Activated CD8-positive, alpha-beta memory T cell treated with anti-CD3 and anti-CD28 coated beads for 24 hours (primary cell): ENCODE results near the gene DNAJC5.
"Not testable (repeated sequence)": the region's sequence is repeated elsewhere in the genome, so short reads cannot be mapped to it uniquely, and the experiment has no call there.

Experiments used
- DNase-seq: peaks from one replicate; pipeline ENCODE4 v3.0.0-alpha.2; 2020

DNAJC5 gene

DNA sequence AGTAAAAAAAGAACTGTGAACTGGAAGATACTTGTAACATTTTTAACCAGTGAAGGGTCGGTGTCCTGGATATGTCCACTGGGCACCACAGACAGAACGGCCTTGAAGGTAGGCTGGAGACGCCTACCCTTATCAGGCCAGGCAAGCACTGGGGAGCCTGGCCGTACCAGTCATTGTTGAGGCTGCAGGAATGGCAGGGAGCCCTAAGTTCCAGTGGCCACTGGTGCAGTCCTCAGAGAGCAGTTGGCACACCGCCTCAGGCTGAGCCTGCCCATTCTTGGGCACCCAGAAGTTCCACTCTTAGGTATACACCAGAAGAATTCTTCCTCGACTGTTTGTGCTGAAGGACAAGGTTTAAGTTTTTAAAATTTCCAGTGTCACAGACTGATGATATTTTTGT lies 20.5 kb downstream of the DNAJC5 start:
- DNase-seq: no peak

DNA sequence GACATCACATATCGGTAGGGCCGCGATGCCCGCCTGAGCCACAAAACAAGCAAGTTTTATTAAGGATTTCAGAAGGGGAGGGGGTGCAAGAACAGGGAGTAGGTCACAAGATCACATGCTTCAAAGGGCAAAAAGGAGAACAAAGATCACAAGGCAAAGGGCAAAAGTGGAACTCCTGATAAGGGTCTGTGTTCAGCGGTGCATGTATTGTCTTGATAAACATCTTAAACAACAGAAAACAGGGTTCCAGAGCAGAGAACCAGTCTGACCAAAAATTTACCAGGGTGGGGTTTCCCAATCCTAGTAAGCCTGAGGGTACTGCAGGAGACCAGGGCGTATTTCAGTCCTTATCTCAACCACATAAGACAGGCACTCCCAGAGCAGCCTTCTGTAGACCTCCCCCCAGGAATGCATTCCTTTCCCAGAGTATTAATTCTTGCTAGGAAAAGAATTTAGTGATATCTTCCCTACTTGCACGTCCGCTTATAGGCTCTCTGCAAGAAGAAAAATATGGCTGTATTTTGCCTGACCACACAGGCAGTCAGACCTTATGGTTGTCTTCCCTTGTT lies 21.5 kb downstream of the DNAJC5 start:
- DNase-seq: not testable (repeated sequence)

DNA sequence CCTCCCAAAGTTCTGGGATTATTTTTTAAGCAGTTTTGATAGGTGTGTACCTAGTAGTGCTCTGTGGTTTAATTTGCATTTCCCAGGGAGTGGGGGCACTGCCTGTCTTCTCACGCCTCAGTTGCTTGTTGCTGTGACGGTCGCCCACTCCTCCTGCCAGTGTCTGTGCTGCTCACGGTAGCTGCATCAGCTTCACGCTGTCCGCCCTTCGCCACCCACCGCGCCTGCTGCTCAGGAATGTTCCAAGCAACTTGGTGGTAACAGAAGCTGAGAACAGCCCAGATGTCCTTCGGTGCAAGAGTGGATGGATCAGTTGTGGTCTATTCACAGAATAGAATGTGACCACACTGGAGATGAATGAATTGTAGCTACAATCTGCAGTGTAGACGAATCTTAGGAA lies 22.9 kb downstream of the DNAJC5 start:
- no peak for DNase-seq

DNA sequence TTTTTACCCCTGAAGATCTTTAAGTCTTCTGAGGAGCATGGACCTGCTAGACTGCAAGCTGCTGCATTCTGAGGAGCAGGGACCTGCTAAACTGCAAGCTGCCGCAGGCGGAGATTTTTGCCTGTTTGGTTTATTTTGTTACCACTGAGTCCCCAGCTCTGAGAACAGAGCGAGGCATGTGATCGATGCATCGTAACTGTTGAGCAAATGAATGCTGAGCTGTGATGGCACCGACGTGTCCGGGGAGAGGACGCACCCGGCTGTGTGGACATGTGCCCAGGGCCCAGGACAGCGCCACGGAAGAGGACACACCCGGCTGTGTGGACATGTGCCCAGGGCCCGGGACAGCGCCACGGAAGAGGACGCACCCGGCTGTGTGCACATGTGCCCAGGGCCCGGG lies 24.2 kb downstream of the DNAJC5 start:
- no peak for DNase-seq

DNA sequence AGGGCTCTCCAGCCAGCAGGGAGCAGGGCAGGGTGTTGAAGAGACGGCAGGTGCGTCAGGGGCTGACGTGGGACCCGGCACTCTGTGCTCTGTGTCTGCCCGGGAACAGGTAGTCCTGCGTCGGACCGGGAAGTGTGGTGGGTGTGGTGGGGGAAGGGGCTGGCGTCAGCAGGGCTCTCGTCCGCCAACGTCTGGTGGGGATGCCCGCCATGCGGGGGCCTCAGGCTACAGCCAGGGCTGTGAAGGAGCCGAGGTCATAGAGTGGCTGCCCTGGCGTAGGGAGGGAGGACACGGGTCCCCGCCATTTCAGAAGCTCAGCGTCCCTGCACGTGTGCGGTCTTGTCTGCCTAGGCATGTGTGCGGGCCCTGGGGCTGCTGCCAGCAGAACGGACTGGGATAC lies 25.3 kb downstream of the DNAJC5 start:
- no peak for DNase-seq

DNA sequence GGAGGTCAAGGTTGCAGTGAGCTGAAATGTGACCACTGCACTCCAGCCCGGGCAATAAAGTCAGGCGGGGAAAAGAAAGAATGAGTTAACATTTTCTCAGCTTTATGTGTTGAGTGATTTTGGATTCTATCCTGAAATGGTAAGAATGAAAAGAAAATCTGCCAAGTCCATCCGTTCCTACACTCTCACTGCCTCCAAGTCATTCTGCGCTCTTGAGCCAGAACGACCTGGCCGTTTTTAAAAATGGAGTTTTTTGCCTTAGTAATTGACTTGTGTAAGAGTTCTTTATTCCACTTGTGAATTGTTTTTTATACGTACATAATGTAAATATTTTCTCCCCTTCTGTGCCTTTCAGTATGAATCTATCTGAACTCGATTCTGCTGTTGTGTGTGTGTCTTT lies 28.7 kb downstream of the DNAJC5 start:
- no peak for DNase-seq

DNA sequence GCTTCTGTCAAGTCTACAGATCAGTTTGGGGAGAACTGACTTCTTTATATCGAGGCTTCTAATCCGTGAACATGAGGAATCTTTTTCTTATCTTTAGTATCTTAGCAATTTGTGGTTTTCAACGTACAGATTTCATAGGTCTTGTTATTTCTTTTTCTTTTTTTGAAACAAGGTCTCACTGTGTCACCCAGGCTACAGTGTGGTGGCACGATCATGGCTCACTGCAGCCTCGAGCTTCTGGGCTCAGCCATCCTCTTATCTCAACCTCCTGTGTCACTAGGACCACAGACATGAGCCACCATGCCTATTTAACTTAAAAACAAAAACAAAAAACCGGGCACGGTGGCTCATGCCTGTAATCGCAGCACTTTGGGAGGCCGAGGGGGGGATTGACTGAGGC lies 29.3 kb downstream of the DNAJC5 start:
- no peak for DNase-seq

DNA sequence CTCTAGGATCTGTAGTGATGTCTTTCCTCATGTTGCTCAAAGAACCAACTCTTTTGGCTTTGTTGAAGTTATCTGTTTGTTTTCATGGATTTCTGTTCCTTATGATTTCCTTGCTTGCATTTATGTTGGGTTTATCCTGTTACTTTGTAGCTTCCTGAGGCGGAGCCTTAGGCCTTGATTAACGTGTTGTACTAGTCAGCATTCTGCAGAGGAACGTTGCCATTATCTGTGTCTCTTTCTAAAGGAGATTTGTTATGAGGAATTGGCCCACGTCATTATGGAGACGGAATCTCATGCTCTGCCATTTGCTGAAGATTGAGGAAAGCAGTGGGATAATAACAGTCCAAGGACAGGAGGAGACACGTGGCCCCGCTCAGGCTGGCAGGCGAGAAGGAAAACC lies 31.4 kb downstream of the DNAJC5 start:
- DNase-seq: no peak

DNA sequence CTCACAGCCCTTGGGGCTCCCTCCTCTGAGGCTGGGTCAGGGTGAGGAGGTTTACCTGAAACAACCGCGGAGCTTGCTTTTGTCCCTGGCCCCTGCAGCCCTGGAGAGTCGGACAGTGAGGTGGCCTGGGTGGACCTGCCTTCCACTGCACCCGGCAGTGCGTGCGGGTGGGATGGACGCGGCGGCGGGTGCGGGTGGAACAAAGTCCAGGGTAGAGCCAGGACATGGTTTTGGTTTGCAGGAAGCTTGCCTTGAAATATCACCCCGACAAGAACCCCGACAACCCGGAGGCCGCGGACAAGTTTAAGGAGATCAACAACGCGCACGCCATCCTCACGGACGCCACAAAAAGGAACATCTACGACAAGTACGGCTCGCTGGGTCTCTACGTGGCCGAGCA lies 34.1 kb downstream of the DNAJC5 start:
- no peak for DNase-seq

DNA sequence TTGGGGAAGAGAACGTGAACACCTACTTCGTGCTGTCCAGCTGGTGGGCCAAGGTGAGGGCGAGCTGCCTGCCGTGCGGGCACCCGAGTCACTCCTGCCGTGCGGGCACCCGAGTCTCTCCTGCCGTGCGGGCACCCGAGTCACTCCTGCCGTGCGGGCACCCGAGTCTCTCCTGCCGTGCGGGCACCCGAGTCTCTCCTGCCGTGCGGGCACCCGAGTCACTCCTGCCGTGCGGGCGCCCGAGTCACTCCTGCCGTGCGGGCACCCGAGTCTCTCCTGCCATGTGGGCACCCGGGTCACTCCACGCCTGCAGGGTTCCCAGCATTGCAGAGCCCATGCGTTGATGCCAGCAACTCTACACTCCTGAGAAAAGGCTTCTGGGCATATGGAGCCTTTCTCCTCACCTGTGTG lies 34.6 kb downstream of the DNAJC5 start:
- not testable (repeated sequence) for DNase-seq

DNA sequence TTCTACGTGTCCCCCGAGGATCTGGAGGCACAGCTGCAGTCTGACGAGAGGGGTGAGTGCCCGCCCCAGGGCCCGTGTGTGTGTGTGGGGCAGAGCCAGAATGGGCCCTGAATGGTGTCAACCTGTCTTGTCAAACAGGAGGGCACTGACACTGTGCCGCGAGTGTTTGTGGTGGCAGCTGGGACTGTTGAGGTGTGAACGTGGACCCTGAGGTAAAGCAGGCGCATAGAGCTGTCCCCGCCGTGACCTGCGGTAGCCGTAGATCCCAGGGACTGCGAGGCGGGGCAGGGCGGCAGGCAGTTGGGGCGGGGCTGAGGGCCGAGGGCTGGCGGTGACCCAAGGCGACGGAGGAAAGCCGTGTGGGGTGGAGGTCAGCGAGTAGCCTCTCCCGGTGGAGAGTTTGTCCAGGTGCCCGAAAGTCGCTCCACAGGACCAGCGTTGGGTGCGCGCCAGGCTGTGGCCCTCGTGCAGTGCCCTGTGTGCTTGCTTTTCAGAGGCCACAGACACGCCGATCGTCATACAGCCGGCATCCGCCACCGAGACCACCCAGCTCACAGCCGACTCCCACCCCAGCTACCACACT lies 36.1 kb downstream of the DNAJC5 start:
- no peak for DNase-seq

DNA sequence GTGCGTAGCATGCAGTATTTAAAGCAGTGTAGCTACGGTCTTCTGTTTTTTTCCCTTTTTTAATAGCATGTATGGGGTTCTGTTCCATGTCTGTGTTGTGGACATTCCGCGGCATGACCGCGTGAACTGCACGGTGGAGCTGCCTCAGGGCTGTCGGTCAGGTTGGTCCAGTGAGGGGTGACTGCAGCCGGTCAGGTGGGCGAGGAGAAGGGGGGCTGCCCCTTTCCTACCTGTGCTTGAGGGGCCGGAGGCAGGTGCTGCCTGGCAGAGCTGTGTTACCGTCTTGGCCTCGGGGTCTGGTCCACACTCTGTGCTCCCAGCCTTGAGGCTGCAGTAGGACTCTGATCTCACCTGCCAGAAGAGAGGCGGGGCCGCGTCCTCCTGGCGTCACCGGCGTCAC lies 36.8 kb downstream of the DNAJC5 start:
- no peak for DNase-seq

DNA sequence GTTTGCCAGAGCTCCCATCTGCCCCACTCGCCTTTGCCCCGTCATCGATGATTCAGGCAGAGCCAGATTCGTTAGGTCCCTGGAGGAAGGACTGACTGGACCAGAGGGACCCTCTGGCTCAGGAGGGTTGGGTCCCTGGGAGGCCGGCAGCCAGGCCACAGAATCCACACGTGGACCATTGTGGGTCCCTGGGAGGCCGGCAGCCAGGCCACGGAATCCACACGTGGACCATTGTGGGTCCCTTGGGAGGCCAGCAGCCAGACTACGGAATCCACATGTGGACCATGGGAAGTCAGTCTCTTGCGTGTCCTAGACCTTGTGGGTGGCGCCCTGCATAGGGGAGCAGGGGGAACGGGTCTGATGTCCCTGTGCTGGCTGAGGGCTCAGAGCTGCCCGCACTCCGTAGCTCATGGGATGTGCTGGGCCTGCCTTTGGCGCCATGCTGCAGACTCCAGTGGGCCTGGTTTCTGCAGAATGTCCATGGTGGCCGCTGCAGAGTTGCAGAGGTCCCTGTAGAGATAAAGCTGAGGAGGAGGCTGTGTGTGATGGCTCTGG lies 37.8 kb downstream of the DNAJC5 start:
- DNase-seq: no peak

DNA sequence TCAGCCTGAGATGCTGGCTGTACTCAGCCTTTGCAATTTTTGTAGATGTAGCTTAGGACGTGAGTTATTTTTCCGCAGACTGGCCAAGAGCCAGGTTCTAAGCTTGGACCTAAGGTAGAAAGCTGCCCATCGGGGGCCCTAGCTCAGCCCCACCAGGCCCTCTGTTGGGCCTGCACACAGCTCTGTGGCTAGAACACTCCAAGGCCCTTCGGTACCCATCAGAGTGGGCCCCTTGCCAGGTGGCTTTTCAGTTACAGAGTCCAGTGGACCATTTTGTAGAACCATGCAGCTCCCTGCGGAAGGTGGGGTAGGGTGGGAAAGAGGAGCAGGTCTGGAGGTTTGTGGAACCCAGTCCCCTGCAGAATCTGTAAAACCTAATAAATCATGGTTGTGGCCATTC lies 38.7 kb downstream of the DNAJC5 start:
- no peak for DNase-seq

DNA sequence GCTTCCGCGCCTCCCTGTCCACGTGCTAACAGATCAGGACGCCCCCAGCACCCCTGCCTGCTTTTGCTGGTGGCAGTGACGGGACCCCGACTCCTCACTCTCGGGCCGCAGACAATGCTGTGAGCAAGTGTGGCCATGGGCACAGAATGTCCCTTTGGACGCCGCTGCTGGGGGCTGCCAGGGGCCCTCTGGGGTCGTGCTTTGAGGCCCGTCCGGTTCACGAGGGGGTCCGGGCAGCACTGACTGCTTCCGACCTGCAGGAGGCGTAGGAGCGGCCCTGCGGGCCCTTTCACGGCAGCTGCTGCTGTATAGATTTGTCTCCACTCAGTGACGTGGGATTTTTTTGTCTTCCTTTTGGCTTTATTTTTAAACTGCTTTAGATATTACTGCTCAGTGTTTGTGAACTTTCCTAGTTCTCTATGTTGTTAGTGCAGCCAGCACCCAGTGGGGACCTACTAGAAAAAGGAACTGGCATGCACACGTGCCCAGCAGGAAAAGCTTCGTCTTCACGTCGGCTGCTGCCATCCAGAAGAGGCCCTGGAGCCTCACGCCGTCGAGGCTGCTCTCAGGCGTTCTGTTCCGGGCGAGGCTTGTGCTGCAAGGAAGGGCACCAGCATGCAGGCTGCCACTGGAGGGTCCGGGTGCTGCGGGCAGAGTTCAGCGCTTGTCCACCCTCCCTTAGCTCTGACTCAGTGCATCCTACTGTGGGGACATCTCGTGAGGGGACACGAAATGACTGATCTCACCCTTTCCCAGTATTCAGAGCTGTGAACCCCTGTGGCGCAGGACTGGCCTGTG lies 39.5 kb downstream of the DNAJC5 start:
- DNase-seq: peak; percentile 54

DNA sequence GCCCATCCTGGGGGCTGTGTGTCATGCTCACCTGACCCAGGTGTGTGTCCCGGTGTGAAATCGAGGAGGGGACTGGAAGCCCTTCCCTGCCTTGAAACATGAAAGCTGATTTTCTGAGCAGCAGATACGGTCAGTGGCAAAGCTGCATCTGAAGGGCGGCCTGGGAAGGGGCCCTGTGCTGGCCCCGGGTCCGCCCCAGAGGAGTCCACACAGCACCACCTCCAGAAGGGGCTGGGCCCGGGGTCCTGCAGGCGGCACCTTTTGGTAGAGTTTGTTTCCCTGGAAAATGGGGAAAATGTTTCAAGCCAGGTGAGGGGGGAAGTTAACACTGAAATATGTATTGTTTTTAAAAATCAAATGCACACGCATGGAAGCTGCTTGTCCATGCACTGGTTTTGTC lies 40.5 kb downstream of the DNAJC5 start:
- no peak for DNase-seq

DNA sequence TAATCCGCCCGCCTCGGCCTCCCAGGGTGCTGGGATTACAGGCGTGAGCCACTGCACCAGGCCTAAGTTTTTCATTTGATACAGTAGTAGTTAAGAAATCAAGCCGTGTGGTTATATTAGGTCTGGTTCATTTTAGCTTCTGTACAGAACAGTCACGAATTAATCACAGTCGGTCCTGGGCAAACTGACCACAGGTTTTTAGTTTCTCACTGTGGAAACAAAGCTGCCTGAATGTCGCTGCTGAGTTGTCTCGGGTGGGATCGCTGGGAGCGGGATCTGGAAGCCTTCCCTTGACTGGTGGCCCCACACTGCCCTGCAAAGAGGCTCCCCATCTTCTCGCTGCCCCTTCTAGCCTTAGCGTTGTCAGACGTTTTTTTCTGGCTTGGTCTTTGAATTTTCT lies 42.7 kb downstream of the DNAJC5 start:
- DNase-seq: no peak

DNA sequence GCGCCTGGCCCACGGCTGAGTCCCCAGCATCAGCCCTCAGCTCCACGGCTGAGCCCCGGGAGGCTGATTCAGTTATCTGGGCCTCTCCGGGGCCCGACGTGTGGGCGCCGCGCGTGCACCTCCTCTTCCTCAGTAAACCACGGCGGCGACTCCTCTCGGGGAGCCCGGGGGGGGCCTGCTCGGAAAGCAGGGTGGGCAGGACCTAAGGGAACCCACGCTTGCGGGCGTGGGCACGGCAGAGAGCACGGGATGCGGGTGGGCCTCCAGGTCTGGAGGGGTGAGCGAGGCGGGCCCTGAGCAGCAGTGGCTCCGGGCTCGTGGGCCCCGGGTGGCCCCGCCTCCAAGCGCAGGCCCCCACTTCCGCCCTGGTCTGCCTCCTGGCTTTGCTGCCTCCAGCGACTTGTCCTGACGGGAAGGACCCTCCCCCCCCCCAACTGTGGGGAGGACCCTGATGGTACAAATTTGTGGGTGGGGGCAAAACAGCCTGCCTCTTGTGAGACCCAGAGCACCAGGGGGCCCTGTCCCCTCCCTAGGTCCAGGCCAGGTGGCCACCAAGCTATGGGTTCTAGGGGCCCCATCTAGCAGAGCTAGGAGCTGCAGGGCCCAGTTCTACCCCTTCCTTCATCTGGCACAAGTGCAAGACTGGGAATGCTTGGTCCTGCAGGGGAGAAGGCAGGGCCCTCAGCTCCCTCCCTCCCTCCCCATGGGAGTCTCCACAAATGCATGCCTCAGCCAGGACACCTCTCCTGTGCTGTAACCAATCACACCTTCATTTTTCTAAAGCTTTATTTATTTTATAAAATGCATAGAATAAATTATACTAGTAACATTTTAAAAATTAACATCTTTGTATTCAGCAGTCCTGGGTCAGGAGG lies 44.4 kb downstream of the DNAJC5 start:
- DNase-seq: peak; percentile 57

DNA sequence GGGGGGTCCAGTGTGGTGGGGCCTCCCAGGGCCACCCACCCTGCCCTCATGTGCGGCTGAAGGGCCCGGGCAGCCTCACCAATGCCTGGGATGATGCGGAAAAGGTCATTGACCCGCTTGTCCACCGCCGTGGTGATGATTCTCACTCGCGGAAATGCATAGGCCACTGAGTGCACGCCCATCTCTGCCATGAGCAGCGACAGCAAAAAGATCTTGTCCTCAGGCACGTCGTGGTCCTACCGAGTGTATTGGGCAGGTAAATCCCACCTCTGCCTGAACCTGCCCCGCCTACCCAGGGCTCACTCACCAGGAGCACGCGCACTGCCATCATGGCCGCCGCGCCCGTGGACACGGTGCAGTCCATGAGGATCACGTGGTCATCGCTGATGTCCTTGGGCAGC lies 45.1 kb downstream of the DNAJC5 start:
- no peak for DNase-seq

DNA sequence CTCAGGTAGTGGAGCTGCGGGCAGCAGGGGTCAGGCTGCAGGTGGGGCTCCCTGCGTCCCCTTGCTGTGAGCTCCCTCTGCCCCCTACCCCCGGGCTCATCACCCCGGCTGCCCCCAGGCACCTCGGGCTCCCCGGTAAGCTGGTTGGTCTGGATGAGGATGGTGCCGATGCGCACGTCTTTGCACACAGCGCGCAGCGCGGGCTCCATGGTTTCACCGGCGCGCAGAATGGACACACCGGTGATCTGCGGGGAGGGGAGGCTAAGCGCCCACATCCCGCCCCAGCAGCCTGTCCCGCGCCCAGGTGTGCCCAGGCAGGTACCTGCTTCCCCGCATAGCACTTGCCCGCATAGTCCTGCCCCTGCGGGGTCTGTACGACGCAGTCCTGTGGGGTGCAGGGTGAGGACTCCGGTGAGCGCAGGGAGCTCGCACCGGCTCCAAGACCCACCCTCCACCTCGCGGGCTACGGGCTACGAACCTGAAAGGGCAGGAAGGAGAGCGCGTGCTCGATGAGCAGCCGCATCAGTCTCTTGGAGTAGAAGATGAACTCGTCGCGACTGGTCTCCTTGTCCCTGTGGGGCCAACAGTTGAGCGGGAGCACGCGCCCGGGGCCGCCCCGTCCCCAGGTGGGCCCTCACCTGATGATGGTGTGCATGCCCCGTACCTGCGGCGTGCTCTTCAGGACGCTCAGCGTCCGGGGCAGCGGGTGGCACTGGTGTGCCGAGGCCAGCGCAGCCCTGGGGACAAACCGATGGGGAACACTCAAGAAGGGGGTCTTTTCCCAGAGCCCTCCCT lies 45.7 kb downstream of the DNAJC5 start:
- no peak for DNase-seq

DNA sequence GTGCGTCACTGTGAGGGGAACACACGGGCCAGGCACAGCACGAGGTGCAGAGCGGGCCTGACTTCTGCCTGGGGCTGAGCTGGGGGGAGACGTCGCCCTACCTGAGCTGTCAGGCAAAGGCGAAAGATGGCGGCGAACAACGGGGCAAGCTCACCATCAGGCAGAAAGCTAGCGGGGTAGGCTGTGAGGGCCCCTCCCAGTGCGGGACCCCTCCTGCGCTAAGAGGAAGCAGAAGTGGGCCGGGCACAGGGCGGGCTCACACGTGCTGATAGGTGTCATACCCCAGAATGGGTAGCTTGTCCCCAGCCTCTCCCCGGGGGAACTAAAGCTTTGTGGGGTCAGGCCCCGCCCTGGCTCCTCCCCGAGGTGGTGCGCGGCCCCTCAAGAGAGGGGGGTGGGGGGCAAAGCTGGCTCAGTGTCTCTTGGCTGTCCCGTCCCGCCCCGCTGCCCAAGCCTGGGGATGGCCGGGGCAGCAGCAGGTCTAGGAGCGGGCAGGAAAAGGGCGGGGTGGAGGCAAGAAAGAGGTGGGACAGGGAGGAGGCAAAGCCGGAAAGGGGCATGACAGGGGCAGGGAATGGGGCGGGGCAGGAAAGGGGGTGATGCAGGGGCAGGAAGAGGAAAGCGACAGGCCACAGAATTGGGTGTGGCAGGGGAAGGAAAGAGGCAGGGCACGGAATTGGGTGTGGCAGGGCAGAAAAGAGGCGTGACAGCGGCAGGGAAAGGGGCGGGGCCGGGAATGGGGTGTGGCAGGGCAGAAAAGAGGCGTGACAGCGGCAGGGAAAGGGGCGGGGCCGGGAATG lies 46.6 kb downstream of the DNAJC5 start:
- DNase-seq: peak; percentile 80
